ENCODE results near the gene PLSCR1.

The PLSCR1 gene

DNA sequence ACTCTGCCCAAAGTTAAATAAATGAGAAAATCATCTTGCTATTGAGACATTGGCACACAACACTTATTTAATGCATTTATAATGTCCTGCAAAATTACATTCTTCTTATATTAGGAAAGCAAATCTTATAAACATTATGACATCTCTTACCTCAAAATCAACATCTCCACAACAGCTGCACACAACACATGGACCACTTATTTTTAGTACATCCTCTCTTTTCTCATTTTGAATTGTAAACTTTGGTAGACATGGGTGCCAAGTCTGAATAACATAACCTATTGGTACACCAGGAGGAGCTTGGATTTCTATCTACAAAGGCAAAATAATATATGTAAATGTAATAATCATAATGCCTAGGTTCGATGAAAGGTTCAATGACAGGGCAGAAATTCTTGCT, 23.0 kb downstream of the PLSCR1 start:
- ATAC-seq = no peak
- TF ChIP-seq OSR1 (CRISPR knock-in tag; IDR thresholded peaks at IDR 0.05) (no peak), ESRRG (CRISPR knock-in tag; IDR thresholded peaks at IDR 0.05) (no peak), ZFP30 (CRISPR knock-in tag; IDR thresholded peaks at IDR 0.05) (no peak), ZFP3 (CRISPR knock-in tag; IDR thresholded peaks at IDR 0.05) (no peak), ZNF565 (CRISPR knock-in tag; conservative IDR thresholded peaks at IDR 0.05; ENCODE audit: low read depth) (no peak), ZNF8 (CRISPR knock-in tag; IDR thresholded peaks at IDR 0.05) (no peak), GLIS3 (CRISPR knock-in tag; IDR thresholded peaks at IDR 0.05) (no peak), TOX (CRISPR knock-in tag; IDR thresholded peaks at IDR 0.05; ENCODE audit: borderline replicate concordance) (no peak), CSDC2 (CRISPR knock-in tag; IDR thresholded peaks at IDR 0.05) (no peak), PPARA (CRISPR knock-in tag; IDR thresholded peaks at IDR 0.05; ENCODE audit: borderline replicate concordance) (no peak)
- TF ChIP-seq, protein P1, sequence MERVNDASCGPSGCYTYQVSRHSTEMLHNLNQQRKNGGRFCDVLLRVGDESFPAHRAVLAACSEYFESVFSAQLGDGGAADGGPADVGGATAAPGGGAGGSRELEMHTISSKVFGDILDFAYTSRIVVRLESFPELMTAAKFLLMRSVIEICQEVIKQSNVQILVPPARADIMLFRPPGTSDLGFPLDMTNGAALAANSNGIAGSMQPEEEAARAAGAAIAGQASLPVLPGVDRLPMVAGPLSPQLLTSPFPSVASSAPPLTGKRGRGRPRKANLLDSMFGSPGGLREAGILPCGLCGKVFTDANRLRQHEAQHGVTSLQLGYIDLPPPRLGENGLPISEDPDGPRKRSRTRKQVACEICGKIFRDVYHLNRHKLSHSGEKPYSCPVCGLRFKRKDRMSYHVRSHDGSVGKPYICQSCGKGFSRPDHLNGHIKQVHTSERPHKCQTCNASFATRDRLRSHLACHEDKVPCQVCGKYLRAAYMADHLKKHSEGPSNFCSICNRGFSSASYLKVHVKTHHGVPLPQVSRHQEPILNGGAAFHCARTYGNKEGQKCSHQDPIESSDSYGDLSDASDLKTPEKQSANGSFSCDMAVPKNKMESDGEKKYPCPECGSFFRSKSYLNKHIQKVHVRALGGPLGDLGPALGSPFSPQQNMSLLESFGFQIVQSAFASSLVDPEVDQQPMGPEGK (CRISPR knock-in tag; IDR thresholded peaks at IDR 0.05; ENCODE audit: borderline replicate concordance) = no peak
- TF ChIP-seq, protein P2, sequence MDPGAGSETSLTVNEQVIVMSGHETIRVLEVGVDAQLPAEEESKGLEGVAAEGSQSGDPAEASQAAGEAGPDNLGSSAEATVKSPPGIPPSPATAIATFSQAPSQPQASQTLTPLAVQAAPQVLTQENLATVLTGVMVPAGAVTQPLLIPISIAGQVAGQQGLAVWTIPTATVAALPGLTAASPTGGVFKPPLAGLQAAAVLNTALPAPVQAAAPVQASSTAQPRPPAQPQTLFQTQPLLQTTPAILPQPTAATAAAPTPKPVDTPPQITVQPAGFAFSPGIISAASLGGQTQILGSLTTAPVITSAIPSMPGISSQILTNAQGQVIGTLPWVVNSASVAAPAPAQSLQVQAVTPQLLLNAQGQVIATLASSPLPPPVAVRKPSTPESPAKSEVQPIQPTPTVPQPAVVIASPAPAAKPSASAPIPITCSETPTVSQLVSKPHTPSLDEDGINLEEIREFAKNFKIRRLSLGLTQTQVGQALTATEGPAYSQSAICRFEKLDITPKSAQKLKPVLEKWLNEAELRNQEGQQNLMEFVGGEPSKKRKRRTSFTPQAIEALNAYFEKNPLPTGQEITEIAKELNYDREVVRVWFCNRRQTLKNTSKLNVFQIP (CRISPR knock-in tag; IDR thresholded peaks at IDR 0.05; ENCODE audit: borderline replicate concordance, low read depth) = no peak
- TF ChIP-seq, protein P3, sequence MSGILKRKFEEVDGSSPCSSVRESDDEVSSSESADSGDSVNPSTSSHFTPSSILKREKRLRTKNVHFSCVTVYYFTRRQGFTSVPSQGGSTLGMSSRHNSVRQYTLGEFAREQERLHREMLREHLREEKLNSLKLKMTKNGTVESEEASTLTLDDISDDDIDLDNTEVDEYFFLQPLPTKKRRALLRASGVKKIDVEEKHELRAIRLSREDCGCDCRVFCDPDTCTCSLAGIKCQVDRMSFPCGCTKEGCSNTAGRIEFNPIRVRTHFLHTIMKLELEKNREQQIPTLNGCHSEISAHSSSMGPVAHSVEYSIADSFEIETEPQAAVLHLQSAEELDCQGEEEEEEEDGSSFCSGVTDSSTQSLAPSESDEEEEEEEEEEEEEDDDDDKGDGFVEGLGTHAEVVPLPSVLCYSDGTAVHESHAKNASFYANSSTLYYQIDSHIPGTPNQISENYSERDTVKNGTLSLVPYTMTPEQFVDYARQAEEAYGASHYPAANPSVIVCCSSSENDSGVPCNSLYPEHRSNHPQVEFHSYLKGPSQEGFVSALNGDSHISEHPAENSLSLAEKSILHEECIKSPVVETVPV (CRISPR knock-in tag; IDR thresholded peaks at IDR 0.05) = no peak
- TF ChIP-seq, protein P4, sequence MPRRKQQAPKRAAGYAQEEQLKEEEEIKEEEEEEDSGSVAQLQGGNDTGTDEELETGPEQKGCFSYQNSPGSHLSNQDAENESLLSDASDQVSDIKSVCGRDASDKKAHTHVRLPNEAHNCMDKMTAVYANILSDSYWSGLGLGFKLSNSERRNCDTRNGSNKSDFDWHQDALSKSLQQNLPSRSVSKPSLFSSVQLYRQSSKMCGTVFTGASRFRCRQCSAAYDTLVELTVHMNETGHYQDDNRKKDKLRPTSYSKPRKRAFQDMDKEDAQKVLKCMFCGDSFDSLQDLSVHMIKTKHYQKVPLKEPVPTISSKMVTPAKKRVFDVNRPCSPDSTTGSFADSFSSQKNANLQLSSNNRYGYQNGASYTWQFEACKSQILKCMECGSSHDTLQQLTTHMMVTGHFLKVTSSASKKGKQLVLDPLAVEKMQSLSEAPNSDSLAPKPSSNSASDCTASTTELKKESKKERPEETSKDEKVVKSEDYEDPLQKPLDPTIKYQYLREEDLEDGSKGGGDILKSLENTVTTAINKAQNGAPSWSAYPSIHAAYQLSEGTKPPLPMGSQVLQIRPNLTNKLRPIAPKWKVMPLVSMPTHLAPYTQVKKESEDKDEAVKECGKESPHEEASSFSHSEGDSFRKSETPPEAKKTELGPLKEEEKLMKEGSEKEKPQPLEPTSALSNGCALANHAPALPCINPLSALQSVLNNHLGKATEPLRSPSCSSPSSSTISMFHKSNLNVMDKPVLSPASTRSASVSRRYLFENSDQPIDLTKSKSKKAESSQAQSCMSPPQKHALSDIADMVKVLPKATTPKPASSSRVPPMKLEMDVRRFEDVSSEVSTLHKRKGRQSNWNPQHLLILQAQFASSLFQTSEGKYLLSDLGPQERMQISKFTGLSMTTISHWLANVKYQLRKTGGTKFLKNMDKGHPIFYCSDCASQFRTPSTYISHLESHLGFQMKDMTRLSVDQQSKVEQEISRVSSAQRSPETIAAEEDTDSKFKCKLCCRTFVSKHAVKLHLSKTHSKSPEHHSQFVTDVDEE (CRISPR knock-in tag; IDR thresholded peaks at IDR 0.05) = no peak

DNA sequence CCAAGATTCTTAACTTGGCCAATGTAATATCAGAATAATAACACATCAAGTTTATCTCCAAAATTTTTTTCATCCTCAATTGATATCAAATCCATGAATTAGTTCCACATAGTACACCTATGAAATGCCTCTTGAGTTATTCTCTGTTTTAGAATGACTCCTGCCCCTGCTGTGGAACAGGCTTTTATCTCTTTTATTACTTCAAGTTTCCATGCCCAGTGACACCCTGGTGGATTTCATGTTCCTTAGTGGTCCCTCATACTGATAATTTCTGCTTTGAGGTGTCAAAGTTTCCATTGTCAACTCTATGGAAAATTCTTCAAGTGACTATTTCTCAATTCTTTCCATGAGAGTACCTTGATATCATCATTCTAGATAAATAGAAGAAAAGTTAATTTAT, 24.6 kb downstream of the PLSCR1 start:
- TF ChIP-seq ZC3H10 (CRISPR knock-in tag; IDR thresholded peaks at IDR 0.05) (no peak), BACH2 (CRISPR knock-in tag; IDR thresholded peaks at IDR 0.05; ENCODE audit: borderline replicate concordance) (no peak), TOX (CRISPR knock-in tag; IDR thresholded peaks at IDR 0.05; ENCODE audit: borderline replicate concordance) (no peak), ARNTL (CRISPR knock-in tag; IDR thresholded peaks at IDR 0.05; ENCODE audit: borderline replicate concordance, low read depth) (no peak), ISL1 (CRISPR knock-in tag; IDR thresholded peaks at IDR 0.05) (no peak), ZNF8 (CRISPR knock-in tag; IDR thresholded peaks at IDR 0.05) (no peak), ESRRG (CRISPR knock-in tag; IDR thresholded peaks at IDR 0.05) (no peak)
- TF ChIP-seq, protein P4 (CRISPR knock-in tag; IDR thresholded peaks at IDR 0.05) = no peak
- TF ChIP-seq, protein P3 (CRISPR knock-in tag; IDR thresholded peaks at IDR 0.05) = no peak
- ATAC-seq = no peak
